ENCODE measurements around the gene CPN2.

CPN2 gene

DNA sequence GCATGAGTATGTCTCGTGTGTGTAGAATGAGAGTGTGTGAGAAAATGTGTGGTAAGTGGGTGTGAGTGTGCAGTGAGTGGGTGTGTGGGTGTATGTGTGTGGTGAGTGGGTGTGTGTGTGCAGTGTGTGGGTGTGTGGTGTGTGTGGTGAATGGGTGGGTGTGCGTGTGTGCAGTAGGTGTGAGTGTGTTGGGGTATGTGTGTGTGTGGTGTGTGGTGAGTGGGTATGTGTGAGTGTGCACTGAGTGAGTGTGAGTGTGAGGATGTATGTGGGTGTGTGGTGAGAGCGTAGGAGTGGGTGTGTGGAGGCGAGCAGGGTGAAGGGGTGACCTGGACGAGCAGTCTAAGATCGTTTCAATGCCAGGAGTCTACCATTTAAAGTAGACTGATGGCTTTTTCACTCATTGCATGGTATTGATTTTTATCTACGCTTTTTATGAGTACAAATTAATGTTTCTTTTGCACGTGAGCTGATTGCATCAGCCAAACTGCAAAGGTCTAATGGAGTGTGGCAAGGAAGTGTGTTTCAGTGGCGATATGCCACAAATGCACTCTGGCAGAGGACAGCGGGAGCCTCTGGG, 1.6 kb upstream of the CPN2 start:
- no peak for DNase-seq (ENCODE audit: low spot score)

DNA sequence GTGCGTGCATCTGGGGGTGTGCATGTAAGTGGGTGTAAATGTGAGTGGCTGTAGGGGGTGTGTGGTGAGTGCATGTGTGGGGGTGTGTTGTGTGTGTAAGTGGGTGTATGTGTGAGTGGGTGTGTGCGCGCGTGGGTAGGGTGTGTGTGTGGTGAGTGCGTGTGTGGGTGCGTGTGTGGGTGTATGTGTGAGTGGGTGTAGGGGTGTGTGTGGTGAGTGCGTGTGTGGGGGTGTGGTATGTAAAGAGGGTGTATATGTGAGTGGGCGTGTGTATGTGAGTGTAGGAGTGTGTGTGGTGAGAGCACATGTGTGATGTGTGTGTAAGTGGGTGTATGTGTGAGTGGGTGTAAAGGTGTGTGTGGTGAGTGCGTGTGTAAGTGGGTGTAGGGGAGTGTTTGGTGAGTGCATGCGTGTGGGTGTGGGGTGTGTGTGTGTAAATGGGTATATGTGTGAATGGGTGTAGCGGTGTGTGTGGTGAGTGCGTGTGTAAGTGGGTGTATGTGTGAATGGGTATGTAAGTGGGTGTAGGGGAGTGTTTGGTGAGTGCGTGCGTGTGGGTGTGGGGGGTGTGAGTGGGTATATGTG, 916 bp upstream of the CPN2 start:
- DNase-seq (ENCODE audit: low spot score): no peak

DNA sequence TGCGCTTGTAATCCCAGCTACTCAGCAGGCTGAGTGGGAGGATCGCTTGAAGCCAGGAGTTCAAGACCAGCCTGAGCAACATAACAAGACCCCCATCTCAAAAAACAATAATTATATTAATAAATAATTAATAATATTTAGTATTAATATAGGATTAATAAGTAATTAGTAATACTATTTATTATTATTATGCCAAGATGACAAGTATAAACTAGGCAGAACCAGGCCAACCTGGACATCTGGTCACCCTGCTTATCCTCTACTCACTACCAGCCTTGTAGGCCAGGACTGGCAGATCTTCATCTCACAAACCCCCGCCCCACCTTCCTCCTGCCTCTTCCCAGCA, 429 bp downstream of the CPN2 start:
- no peak for DNase-seq (ENCODE audit: low spot score)

DNA sequence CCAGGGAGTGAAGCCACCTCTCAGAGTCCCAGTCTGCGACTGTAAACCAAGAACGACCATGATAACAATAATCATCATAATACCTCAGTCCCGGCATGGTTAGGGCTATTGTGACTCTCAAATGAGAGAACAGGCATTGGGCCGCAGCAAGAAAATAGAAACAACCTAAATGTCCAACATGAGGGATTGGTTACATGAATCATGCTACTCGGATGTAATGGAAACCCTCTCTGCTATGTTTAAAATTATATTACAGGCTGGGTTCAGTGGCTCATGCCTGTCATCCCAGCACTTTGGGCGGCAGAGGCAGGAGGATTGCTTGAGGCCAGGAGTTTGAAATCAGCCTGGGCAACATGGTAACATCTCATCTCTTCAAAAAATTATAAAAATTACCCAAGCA, 2.8 kb downstream of the CPN2 start:
- DNase-seq (ENCODE audit: low spot score): no peak

DNA sequence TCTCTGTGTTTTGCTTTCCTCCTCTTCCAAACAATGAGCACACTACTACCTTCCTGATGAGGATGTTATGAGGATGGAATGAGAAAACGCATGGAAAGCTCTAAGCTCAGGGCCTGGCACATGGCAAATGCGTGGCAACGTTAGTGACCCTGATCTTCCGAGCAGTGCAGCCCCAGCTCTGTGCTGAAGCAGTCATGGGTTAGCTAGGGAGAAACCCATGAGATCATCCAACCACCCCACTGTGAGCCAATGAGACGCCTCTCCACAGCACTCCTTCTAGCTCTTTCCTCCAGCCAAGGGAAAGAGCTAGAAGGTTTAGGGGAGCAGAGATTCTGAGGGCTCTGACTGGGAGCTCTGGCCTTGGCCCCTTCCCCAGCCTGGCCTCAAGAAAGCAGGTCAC, 4.5 kb downstream of the CPN2 start:
- no peak for DNase-seq (ENCODE audit: low spot score)

DNA sequence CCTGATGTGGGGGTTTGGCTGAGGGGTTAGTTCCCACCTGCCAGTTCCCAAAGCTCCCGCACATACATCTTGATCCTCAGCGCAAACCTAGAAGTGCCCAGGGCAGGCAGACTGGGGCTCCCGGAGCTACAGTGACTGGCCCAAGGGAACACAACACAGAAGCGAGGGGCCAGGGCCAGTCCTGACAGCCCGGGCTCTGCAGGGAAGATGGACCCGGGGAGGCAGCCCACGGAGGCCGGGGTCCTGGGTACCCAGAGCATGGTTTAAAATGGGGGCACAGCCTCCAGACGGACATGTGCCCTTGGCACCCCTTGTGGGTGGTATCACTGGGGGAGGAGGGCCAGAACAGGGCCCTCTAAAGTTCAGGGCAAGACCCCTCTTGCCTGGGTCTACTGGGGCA, 5.1 kb downstream of the CPN2 start:
- DNase-seq (ENCODE audit: low spot score): no peak

DNA sequence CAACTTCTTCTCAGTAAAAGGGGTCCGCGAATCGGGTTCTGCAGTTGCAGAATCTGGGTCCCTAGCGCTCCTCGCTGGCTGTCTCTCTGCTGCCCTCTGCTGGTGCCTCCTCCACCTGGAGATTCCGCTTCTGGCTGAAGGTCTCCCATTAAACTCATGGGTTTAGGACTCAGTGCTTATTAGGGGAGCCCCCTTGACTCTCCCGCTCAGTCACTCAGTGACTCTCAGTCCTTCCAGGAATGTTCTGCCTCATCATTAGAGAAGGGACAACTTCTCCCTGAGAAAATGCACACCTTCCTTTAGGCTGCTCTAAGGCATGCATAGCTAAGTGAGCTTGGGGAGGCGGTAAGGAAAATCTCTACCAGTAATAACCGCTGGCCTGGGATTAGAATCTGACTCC, 7.1 kb downstream of the CPN2 start:
- peak; percentile 66 for DNase-seq (ENCODE audit: low spot score)

- no peak for DNase-seq (ENCODE audit: low spot score)
Measured at GRCh38 chr3:194343561-194343893, 7.6 kb downstream of the CPN2 start.

DNA sequence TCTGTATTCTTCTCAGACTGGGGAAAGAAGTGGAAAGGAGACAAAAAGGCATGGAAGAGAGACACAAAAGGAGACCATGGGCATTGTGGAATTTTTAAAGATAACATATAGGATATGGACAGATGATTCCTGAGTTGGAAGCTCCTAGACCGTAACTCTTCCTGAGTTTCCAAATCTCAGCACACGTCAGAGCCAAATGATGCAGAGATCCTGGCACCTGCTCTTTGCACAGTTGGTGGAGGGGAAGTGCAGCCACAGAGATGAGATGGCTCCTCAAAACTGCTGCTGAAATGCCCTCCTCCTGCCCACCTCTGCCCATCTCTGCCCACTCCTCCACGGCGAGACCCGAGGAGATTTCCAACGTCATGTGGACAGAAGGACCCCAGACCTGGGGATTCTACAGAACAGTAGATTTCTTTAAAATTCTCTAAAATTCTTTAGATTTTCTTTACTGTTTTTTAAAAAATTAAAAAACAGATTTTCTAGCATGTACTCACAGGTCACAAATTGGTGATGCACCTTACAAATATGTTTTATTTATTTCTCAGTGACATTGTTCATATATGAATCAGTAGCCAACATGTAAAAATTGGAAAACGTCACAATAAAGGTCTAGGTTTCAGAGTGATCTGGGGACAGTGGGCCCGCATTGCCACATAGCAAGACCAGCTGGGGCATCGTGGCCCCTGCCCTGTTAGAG, 8.1 kb downstream of the CPN2 start:
- no peak for DNase-seq (ENCODE audit: low spot score)

GRCh38 chr3:194340757-194341400, 10.2 kb downstream of the CPN2 start:
- no peak for DNase-seq (ENCODE audit: low spot score)

DNA sequence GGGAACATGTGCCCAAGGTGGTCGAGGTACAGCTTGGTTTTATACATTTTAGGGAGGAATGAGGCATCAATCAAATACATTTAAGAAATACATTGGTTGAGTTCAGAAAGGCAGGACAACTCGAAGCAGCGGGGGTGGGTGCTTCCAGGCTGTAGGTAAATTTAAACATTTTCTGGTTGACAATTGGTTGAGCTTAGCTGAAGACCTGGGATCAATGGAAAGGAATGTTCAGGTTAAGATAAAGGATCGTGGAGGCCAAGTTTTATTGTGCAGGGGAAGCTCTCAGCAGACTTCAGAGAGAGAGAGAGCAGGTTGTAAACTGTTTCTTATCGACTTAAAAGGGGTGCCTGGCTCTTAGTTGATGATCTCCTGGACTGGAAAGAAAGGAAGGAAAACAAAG, 11.3 kb downstream of the CPN2 start:
- DNase-seq (ENCODE audit: low spot score): no peak

GRCh38 chr3:194339356-194339755, 11.8 kb downstream of the CPN2 start:
- DNase-seq (ENCODE audit: low spot score): no peak

DNA sequence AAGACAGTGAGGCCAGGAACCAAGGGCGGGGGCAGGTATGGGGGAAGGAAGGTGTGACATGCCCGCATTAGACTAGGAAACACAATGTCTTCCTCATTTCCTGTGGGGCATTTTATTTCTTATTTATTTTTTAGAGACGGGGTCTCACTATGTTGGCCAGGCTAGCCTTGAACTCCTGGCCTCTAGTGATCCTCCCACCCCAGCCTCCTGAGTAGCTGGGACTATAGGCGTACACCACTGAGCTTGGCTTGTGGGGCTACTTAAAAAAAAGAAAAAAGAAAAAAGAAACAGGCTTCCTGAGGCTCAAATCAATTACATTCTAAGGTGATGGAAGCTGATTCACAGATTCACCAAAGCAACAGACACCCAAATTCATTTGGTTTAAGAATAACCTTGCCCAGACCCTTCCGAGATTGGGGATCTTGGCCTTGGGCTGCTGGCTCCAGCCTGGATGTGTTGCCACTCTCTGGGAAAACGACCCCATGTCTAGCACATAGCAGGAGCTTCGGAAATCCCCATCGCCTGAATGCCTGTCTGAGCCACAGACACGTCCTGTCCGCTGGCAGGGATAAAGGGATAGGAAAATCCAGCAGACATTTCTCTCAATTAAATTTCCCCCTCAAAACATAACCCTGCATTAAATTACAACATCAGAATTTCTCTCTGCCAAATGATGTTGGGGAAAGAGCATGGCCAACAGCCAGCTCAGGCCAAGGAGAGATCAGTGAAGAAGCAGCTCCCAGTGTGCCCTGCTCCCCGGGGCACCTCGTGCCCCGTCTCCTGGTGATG, 13.0 kb downstream of the CPN2 start:
- DNase-seq (ENCODE audit: low spot score): no peak

- DNase-seq (ENCODE audit: low spot score): no peak
Measured at GRCh38 chr3:194336601-194337355, 14.3 kb downstream of the CPN2 start.

- no peak for DNase-seq (ENCODE audit: low spot score)
Measured at GRCh38 chr3:194333981-194334320, 17.2 kb downstream of the CPN2 start.

GRCh38 chr3:194333212-194333980, 17.7 kb downstream of the CPN2 start:
- peak; percentile 86 for DNase-seq (ENCODE audit: low spot score)

GRCh38 chr3:194332858-194333211, 18.3 kb downstream of the CPN2 start:
- no peak for DNase-seq (ENCODE audit: low spot score)

DNA sequence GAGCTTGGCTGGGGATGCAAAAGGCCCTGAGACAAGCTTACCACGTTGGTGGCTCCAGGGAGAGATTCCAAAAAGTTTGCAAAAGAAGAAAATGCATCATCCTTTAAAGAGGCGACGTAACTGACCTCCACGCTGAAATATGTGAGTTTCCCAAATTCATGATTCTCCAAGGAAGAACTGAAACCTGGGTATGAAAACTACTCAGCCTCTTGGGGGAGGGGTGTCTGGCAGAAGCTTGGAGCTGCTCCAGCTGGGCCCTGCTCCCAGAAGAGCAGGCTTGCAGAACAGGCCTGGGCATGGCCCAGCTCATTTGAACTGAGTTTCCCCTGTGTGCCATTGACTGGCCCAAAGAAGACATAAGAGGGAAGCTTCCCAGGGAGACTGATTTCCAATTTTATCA, 20.5 kb downstream of the CPN2 start:
- DNase-seq (ENCODE audit: low spot score): peak; percentile 26

DNA sequence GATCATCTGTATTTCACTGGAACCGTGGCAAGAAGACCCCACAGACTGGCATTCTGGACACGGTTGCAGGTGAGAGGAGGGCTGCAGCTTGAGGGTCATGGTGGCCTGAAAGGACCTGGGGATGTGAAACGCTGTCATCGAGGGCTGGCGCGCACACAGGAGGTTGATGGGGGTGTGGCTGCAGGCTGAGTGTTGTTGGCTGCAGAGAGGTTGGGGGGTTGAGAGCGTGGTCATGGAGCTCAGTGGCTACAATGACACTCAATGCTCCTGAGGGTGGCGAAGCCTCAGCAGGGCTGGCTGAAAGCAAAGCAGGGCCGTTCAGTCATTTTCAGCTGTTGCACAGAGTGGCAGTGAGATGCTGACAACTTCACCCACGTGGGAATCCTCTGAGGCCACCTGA, 21.0 kb downstream of the CPN2 start:
- no peak for DNase-seq (ENCODE audit: low spot score)

- no peak for DNase-seq (ENCODE audit: low spot score)
Measured at GRCh38 chr3:194329583-194329965, 21.6 kb downstream of the CPN2 start.

GRCh38 chr3:194328942-194329582, 22.1 kb downstream of the CPN2 start:
- no peak for DNase-seq (ENCODE audit: low spot score)
